Hepatocyte (in vitro differentiated cells): Measurements from ENCODE around the gene CRISP2. TPM values are rescaled to one million over a fixed set of nuclear protein-coding genes. Genes with fewer than 3 reads are reported as not detected.

Experiments
- DNase-seq: peaks from one replicate; pipeline ENCODE4 v3.0.0-alpha.2; 2016; ENCODE audit warnings: low spot score
- H2AFZ ChIP-seq: fragments of 200-600 bp; sonication (generic); 2 replicates; pipeline ENCODE4 v1.6.0; 2016; ENCODE audit warnings: antibody characterized with exemption, mild to moderate bottlenecking
- H3K27ac ChIP-seq: fragments of 200-600 bp; sonication (generic); 2 replicates; pipeline ENCODE4 v1.5.1; 2016; ENCODE audit warnings: mild to moderate bottlenecking
- H3K27me3 ChIP-seq: fragments of 200-600 bp; sonication (generic); 2 replicates; pipeline ENCODE4 v1.6.1; 2016
- H3K36me3 ChIP-seq: fragments of 200-600 bp; sonication (generic); replicated peaks from 2 replicates; pipeline ENCODE4 v1.5.1; 2016; ENCODE audit warnings: low read depth; ENCODE audit not compliant: insufficient read depth
- H3K4me1 ChIP-seq: fragments of 200-600 bp; sonication (generic); 2 replicates; pipeline ENCODE4 v1.5.1; 2016; ENCODE audit warnings: mild to moderate bottlenecking, moderate library complexity; ENCODE audit not compliant: insufficient read depth
- H3K4me2 ChIP-seq: fragments of 200-600 bp; sonication (generic); 2 replicates; pipeline ENCODE4 v1.6.0; 2016
- H3K4me3 ChIP-seq: fragments of 200-600 bp; sonication (generic); 2 replicates; pipeline ENCODE4 v1.5.1; 2016; ENCODE audit warnings: mild to moderate bottlenecking
- H3K79me2 ChIP-seq: fragments of 200-600 bp; sonication (generic); 2 replicates; pipeline ENCODE4 v1.6.0; 2017; ENCODE audit warnings: mild to moderate bottlenecking
- H3K9me2 ChIP-seq: fragments of 200-600 bp; sonication (generic); replicated peaks from 2 replicates; pipeline ENCODE4 v1.6.0; 2017; ENCODE audit warnings: mild to moderate bottlenecking; ENCODE audit not compliant: insufficient read depth
- H3K9me3 ChIP-seq: fragments of 200-600 bp; sonication (generic); 2 replicates; pipeline ENCODE4 v1.5.1; 2016; ENCODE audit warnings: low read depth, mild to moderate bottlenecking
- H4K20me1 ChIP-seq: fragments of 200-600 bp; sonication (generic); 2 replicates; pipeline ENCODE4 v1.6.0; 2016; ENCODE audit warnings: mild to moderate bottlenecking; ENCODE audit not compliant: insufficient read depth, poor library complexity, severe bottlenecking
- EZH2 ChIP-seq: fragments of 200-600 bp; sonication (generic); IDR thresholded peaks from 2 replicates; pipeline ENCODE4 v1.6.1; 2016; ENCODE audit warnings: antibody characterized with exemption, mild to moderate bottlenecking, borderline replicate concordance
- EZH2phosphoT487 ChIP-seq: fragments of 200-600 bp; sonication (generic); IDR thresholded peaks from one replicate; pipeline ENCODE4 v1.6.1; 2018; ENCODE audit warnings: antibody characterized with exemption, mild to moderate bottlenecking, low read depth, moderate library complexity; ENCODE audit not compliant: unreplicated experiment, severe bottlenecking
- WGBS: methylation state at CpG from one replicate; pipeline ENCODE4 v1.1.6; 2016; ENCODE audit warnings: low lambda C conversion rate; ENCODE audit errors: missing lambda C conversion rate; 5-methylcytosine and 5-hydroxymethylcytosine counted together
- polyA plus RNA-seq: library from polyadenylated mRNA; unstranded; fragments of >200 nt; fragmentation: Nextera tagmentation; extraction: Ambion mirVana; gene quantifications from 2 replicates; pipeline ENCODE4 v1.2.1, GENCODE V29; 2016
- total RNA-seq: library from RNA; depleted of rRNA; stranded (reverse); fragments of >200 nt; gene quantifications from 2 replicates; pipeline ENCODE4 v1.2.3, GENCODE V29; 2014
- TF ChIP-seq, protein P1 (sequence below): fragments of 200-600 bp; sonication (generic); IDR thresholded peaks from 2 replicates; pipeline ENCODE4 v1.5.1; 2016; ENCODE audit warnings: antibody characterized with exemption, mild to moderate bottlenecking; ENCODE audit not compliant: poor library complexity

CRISP2 gene, protein sequence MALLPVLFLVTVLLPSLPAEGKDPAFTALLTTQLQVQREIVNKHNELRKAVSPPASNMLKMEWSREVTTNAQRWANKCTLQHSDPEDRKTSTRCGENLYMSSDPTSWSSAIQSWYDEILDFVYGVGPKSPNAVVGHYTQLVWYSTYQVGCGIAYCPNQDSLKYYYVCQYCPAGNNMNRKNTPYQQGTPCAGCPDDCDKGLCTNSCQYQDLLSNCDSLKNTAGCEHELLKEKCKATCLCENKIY
- total RNA-seq, result 0.57 TPM in 1 of 2 replicates, not detected in the other
- polyA plus RNA-seq, result 0.21 TPM in 1 of 2 replicates, not detected in the other

DNA sequence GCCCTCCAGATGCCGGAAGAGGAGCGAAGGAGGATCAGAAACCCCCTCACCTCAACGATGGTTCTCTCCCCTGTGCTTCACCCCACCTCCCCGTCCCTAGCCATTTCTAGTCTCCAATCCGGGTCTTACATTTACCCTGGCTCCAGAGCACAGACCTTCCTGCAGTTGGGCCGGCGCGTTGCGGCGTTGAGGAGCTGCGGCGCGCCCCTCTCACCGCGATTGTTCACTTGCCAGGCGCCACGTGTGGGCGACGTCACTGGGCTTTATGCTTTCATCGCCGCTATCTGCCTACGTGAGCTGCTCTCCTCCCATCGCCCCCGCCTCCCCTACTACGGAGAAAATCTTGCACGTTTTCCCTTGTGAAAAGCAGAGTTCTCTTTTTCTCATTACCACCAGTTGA is at the start of gene CRISP2:
CRISP2 (minus strand) TSS at position 198 of the 400 bp plus-strand sequence. CDS start 4,347 bp downstream, outside the sequence.
- no peak within 1 kb of the TSS for H3K27ac ChIP-seq
- WGBS, result 88% methylated on average over 26 of the region's 26 CpGs
- no peaks in the 10 kb centered on the region for H3K4me1 ChIP-seq
- no peak within 1 kb of the TSS for H2AFZ ChIP-seq
- no peaks in the 10 kb centered on the region for H3K9me3 ChIP-seq
- H3K79me2 ChIP-seq, result no peaks in the 10 kb centered on the region
- no peaks in the 10 kb centered on the region for H3K27me3 ChIP-seq
- no peak within 1 kb of the TSS for H3K4me3 ChIP-seq
- H3K4me2 ChIP-seq, result no peak within 1 kb of the TSS
- H3K36me3 ChIP-seq, result no peaks in the 10 kb centered on the region
- no peak for TF ChIP-seq EZH2
- TF ChIP-seq, protein P1, sequence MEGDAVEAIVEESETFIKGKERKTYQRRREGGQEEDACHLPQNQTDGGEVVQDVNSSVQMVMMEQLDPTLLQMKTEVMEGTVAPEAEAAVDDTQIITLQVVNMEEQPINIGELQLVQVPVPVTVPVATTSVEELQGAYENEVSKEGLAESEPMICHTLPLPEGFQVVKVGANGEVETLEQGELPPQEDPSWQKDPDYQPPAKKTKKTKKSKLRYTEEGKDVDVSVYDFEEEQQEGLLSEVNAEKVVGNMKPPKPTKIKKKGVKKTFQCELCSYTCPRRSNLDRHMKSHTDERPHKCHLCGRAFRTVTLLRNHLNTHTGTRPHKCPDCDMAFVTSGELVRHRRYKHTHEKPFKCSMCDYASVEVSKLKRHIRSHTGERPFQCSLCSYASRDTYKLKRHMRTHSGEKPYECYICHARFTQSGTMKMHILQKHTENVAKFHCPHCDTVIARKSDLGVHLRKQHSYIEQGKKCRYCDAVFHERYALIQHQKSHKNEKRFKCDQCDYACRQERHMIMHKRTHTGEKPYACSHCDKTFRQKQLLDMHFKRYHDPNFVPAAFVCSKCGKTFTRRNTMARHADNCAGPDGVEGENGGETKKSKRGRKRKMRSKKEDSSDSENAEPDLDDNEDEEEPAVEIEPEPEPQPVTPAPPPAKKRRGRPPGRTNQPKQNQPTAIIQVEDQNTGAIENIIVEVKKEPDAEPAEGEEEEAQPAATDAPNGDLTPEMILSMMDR, result no peak
- no peak for TF ChIP-seq EZH2phosphoT487
- no peaks in the 10 kb centered on the region for H3K9me2 ChIP-seq
- H4K20me1 ChIP-seq, result no peaks in the 10 kb centered on the region
- DNase-seq, result no peak

DNA sequence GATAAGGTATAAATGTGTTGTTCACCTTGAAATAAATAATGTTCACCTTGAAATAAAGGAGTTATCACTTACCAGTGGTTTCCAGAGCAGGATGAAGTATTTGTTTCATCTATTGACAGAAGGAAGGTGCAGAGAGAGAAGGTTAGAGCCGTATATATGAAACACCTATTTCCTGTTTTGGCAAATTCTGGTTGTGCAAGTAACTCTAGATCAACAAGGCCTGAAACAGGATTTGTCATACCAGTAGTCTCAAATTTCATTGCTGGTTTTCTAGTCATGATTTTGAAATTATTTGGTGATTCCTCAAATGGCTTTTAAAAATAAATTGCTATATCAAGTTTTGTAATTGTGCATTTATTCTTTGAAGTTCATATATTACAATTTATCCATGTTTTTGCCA is 30.9 kb upstream of the CRISP2 start, which contains the start of gene CRISP3:
CRISP3 (minus strand) TSS at position 130 of the 400 bp plus-strand sequence; CDS start at position 109, 21 bp downstream.
- WGBS, result 46% methylated on average over 1 of the region's 1 CpG
- no peak for DNase-seq

DNA sequence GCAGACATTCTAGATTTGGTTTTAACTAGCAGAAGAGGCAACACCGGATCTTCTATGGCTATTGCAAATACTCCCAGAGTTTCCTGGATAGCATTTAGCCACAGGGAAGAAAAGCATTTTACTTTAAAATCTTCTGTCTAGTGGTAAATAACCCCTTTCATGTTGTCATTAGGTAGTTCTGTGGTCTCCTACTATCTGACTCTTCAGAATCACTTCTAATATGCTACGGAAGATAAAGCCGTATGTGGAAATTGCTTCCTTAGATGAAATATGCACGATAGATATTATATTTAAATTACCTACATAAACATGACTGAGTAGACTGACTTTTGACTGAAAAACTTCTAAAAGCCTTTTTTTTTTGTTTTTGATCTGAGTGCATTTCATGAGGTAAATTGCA is 30.1 kb upstream of the CRISP2 start:
- H3K27ac ChIP-seq, result no peak overlapping the region
- H4K20me1 ChIP-seq, result no peaks in the 10 kb centered on the region
- TF ChIP-seq EZH2, result no peak
- TF ChIP-seq, protein P1, result no peak
- no peak overlapping the region for H3K4me2 ChIP-seq
- H2AFZ ChIP-seq, result no peak overlapping the region
- H3K27me3 ChIP-seq, result no peaks in the 10 kb centered on the region
- H3K4me3 ChIP-seq, result no peak overlapping the region
- H3K9me3 ChIP-seq, result no peaks in the 10 kb centered on the region
- DNase-seq, result no peak
- 64% methylated on average over 4 of the region's 4 CpGs for WGBS
- H3K4me1 ChIP-seq, result no peaks in the 10 kb centered on the region
- no peaks in the 10 kb centered on the region for H3K79me2 ChIP-seq
- H3K9me2 ChIP-seq, result no peaks in the 10 kb centered on the region
- no peaks in the 10 kb centered on the region for H3K36me3 ChIP-seq

More for the DNA sequence above, 30.9 kb upstream of the CRISP2 start, which contains the start of gene CRISP3:
- H3K9me3 ChIP-seq, result no peaks in the 10 kb centered on the region
- no peak within 1 kb of the TSS for H2AFZ ChIP-seq
- no peaks in the 10 kb centered on the region for H3K79me2 ChIP-seq
- H4K20me1 ChIP-seq, result no peaks in the 10 kb centered on the region
- TF ChIP-seq, protein P1, result no peak
- TF ChIP-seq EZH2phosphoT487, result no peak
- H3K36me3 ChIP-seq, result no peaks in the 10 kb centered on the region
- no peaks in the 10 kb centered on the region for H3K27me3 ChIP-seq
- H3K4me3 ChIP-seq, result no peak within 1 kb of the TSS
- no peak within 1 kb of the TSS for H3K4me2 ChIP-seq
- H3K4me1 ChIP-seq, result no peaks in the 10 kb centered on the region
- H3K9me2 ChIP-seq, result no peaks in the 10 kb centered on the region
- no peak within 1 kb of the TSS for H3K27ac ChIP-seq
